ENCODE results near the gene TRAPPC14. TPM values are rescaled to one million over a fixed set of nuclear protein-coding genes. Genes with fewer than 3 reads are reported as not detected.
"Not testable (repeated sequence)": the region's sequence is repeated elsewhere in the genome, so short reads cannot be mapped to it uniquely, and the experiment has no call there.

The TRAPPC14 gene
- total RNA-seq, 2 donors from 2014 or later: 24.7 to 30.0 TPM

DNA sequence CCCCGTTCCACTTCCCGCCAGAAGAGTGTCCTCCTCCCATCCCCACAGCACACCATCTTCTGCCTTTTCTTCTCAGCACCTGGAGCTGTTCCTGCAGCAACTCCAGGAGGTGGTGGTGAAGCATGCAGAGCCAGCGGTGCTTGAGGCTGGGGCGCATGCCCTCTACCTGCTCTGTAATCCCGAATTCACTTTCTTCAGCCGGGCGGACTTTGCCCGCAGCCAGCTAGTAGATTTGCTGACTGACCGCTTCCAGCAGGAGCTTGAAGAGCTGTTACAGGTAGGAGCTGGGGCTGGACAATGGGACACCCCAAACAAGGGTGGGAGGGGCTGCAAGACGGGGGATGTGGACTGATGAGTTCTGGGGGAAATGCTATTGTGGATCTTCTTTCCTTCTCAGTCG, 42.2 kb upstream of the TRAPPC14 start:
- no peaks in the 10 kb centered on the region for H3K36me3 ChIP-seq (ENCODE audit: control insufficient read depth, insufficient read depth, low read length)
- H3K4me1 ChIP-seq (ENCODE audit: control insufficient read depth, insufficient read depth, low read length): no peaks in the 10 kb centered on the region
- H3K27me3 Mint-ChIP-seq (ENCODE audit: insufficient read depth): peaks cover 51% of the 10 kb centered on the region
- H3K36me3 Mint-ChIP-seq (ENCODE audit: low read depth): no peaks in the 10 kb centered on the region
- no peak overlapping the region for H3K27ac Mint-ChIP-seq
- no peaks in the 10 kb centered on the region for H3K9me3 Mint-ChIP-seq
- 90 to 95% methylated on average over 3 to 10 of the region's 11 CpGs for WGBS, 2 experiments (ENCODE audit: insufficient coverage in 1 of 2, insufficient read length in 1 of 2)
- no peak overlapping the region for H3K4me3 Mint-ChIP-seq
- H3K27me3 ChIP-seq (ENCODE audit: control insufficient read depth, insufficient read depth, low read length, poor library complexity, severe bottlenecking): peaks cover 5% of the 10 kb centered on the region
- H3K4me3 ChIP-seq (ENCODE audit: low read length): no peak overlapping the region
- peak; percentile 61 for DNase-seq
- no peak overlapping the region for H3K9ac ChIP-seq (ENCODE audit: extremely low read depth, low read length, poor library complexity, severe bottlenecking)
- no peaks in the 10 kb centered on the region for H3K9me3 ChIP-seq (ENCODE audit: control insufficient read depth, low read length)
- H3K27ac ChIP-seq (ENCODE audit: low read depth, low read length): no peak overlapping the region
- peaks cover 23% of the 10 kb centered on the region for H3K4me1 Mint-ChIP-seq
- TF ChIP-seq, protein P1, sequence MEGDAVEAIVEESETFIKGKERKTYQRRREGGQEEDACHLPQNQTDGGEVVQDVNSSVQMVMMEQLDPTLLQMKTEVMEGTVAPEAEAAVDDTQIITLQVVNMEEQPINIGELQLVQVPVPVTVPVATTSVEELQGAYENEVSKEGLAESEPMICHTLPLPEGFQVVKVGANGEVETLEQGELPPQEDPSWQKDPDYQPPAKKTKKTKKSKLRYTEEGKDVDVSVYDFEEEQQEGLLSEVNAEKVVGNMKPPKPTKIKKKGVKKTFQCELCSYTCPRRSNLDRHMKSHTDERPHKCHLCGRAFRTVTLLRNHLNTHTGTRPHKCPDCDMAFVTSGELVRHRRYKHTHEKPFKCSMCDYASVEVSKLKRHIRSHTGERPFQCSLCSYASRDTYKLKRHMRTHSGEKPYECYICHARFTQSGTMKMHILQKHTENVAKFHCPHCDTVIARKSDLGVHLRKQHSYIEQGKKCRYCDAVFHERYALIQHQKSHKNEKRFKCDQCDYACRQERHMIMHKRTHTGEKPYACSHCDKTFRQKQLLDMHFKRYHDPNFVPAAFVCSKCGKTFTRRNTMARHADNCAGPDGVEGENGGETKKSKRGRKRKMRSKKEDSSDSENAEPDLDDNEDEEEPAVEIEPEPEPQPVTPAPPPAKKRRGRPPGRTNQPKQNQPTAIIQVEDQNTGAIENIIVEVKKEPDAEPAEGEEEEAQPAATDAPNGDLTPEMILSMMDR (conservative IDR thresholded peaks at IDR 0.05): no peak

DNA sequence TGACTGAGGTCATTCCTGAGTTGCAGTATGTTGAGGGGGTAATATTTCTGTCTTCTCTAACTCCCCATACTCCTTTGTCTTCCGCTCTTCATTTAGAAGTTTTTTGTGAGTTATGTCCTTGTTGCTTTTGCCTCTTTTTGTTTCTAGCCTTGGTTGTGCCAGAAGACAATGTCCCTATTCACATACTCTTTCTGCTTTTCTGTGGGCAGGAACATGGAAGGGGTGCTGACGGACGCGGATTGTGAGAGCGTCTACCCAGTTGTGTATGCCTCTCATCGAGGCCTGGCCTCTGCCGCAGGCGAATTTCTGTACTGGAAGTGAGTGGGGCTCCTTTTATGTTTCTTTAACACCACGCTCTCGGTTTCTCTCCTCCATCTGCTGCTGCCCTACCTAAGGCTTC, 39.7 kb upstream of the TRAPPC14 start:
- H3K27ac ChIP-seq (ENCODE audit: low read depth, low read length): no peak overlapping the region
- no peak overlapping the region for H3K4me3 ChIP-seq (ENCODE audit: low read length)
- Mint-ChIP-seq H3K4me1 (peaks cover 23% of the 10 kb centered on the region), H3K9me3 (no peaks in the 10 kb centered on the region), H3K27ac (no peak overlapping the region), H3K36me3 (ENCODE audit: low read depth) (no peaks in the 10 kb centered on the region), H3K27me3 (ENCODE audit: insufficient read depth) (peaks cover 54% of the 10 kb centered on the region), H3K4me3 (no peak overlapping the region)
- H3K36me3 ChIP-seq (ENCODE audit: control insufficient read depth, insufficient read depth, low read length): no peaks in the 10 kb centered on the region
- peaks cover 5% of the 10 kb centered on the region for H3K27me3 ChIP-seq (ENCODE audit: control insufficient read depth, insufficient read depth, low read length, poor library complexity, severe bottlenecking)
- WGBS, 2 experiments (ENCODE audit: insufficient coverage in 1 of 2, insufficient read length in 1 of 2): 86 to 94% methylated on average over 8 to 9 of the region's 10 CpGs
- H3K4me1 ChIP-seq (ENCODE audit: control insufficient read depth, insufficient read depth, low read length): no peaks in the 10 kb centered on the region
- H3K9me3 ChIP-seq (ENCODE audit: control insufficient read depth, low read length): no peaks in the 10 kb centered on the region
- TF ChIP-seq, protein P1 (conservative IDR thresholded peaks at IDR 0.05): no peak
- H3K9ac ChIP-seq (ENCODE audit: extremely low read depth, low read length, poor library complexity, severe bottlenecking): no peak overlapping the region
- no peak for DNase-seq

DNA sequence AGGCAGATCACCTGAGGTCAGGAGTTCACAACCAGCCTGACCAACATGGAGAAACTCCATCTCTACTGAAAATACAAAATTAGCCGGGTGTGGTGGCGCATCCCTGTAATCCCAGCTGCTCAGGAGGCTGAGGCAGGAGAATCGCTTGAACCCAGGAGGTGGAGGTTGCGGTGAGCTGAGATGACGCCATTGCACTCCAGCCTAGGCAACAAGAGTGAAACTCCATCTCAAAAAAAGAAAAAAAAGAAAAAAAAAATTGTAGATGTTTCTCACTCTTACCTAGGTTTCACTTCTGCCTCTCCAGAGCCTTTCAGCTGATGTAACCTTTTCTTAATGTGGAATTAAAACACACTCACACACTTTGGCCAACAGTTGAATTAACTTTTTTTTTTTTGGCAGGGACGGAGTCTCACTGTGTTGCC, 37.4 kb upstream of the TRAPPC14 start:
- not testable (repeated sequence) for H3K27me3 ChIP-seq (ENCODE audit: control insufficient read depth, insufficient read depth, low read length, poor library complexity, severe bottlenecking); H3K4me3 ChIP-seq (ENCODE audit: low read length); H3K9ac ChIP-seq (ENCODE audit: extremely low read depth, low read length, poor library complexity, severe bottlenecking); H3K4me1 ChIP-seq (ENCODE audit: control insufficient read depth, insufficient read depth, low read length); H3K27ac Mint-ChIP-seq; H3K36me3 Mint-ChIP-seq (ENCODE audit: low read depth); H3K4me3 Mint-ChIP-seq; H3K27ac ChIP-seq (ENCODE audit: low read depth, low read length); H3K9me3 Mint-ChIP-seq; H3K9me3 ChIP-seq (ENCODE audit: control insufficient read depth, low read length); DNase-seq; H3K36me3 ChIP-seq (ENCODE audit: control insufficient read depth, insufficient read depth, low read length)
- peaks cover 51% of the 10 kb centered on the region for H3K27me3 Mint-ChIP-seq (ENCODE audit: insufficient read depth)
- peaks cover 10% of the 10 kb centered on the region for H3K4me1 Mint-ChIP-seq
- 93 to 98% methylated on average over 3 to 6 of the region's 6 CpGs for WGBS, 2 experiments (ENCODE audit: insufficient coverage in 1 of 2, insufficient read length in 1 of 2)

DNA sequence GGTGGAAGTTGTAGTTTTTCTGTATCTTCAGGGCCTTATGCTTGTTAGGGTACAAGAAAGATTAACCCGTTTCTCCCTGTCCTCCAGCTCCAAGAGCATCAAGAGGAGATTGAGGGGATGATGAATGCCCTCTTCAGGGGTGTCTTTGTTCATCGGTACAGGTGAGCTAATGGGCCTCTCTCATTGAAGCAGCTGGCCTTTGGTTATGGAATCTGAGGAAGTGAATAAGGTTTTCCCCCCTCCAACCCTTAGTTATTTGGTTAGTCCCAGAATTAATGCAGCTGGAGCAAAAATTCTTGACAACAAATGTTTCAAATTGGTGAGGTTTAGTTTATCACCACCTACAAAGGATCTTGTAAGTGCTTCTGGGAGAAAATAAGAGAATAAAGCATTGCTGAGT, 36.7 kb upstream of the TRAPPC14 start:
- Histone ChIP-seq H3K4me3 (ENCODE audit: low read length) (no peak overlapping the region), H3K4me1 (ENCODE audit: control insufficient read depth, insufficient read depth, low read length) (no peaks in the 10 kb centered on the region), H3K9ac (ENCODE audit: extremely low read depth, low read length, poor library complexity, severe bottlenecking) (no peak overlapping the region), H3K27ac (ENCODE audit: low read depth, low read length) (no peak overlapping the region), H3K27me3 (ENCODE audit: control insufficient read depth, insufficient read depth, low read length, poor library complexity, severe bottlenecking) (peaks cover 5% of the 10 kb centered on the region), H3K9me3 (ENCODE audit: control insufficient read depth, low read length) (no peaks in the 10 kb centered on the region), H3K36me3 (ENCODE audit: control insufficient read depth, insufficient read depth, low read length) (no peaks in the 10 kb centered on the region)
- 85% methylated on average over 2 of the region's 2 CpGs; no CpG with 5 or more reads in 1 of the 2 experiments for WGBS, 2 experiments (ENCODE audit: insufficient coverage in 1 of 2, insufficient read length in 1 of 2)
- H3K27ac Mint-ChIP-seq: no peak overlapping the region
- no peaks in the 10 kb centered on the region for H3K36me3 Mint-ChIP-seq (ENCODE audit: low read depth)
- TF ChIP-seq, protein P1 (conservative IDR thresholded peaks at IDR 0.05): no peak
- H3K9me3 Mint-ChIP-seq: no peaks in the 10 kb centered on the region
- no peak for DNase-seq
- peaks cover 45% of the 10 kb centered on the region for H3K27me3 Mint-ChIP-seq (ENCODE audit: insufficient read depth)
- H3K4me3 Mint-ChIP-seq: no peak overlapping the region
- peaks cover 3% of the 10 kb centered on the region for H3K4me1 Mint-ChIP-seq

All from endodermal cell (in vitro differentiated cells).